Effector memory CD4-positive, alpha-beta T cell (primary cell): Measurements from ENCODE around the gene IRX3.

Source experiments
- DNase-seq, 3 donors: peaks; one replicate each; pipeline ENCODE4 v3.0.0-alpha.2; 2020
- H3K27ac ChIP-seq: 2 replicates; pipeline ENCODE4 v1.7.0; 2013; ENCODE audit warnings: mild to moderate bottlenecking, low read length, moderate library complexity; ENCODE audit not compliant: insufficient read depth, poor library complexity, severe bottlenecking
- H3K27me3 ChIP-seq: replicated peaks from 2 replicates; pipeline ENCODE4 v1.7.0; 2013; ENCODE audit warnings: mild to moderate bottlenecking, low read length; ENCODE audit not compliant: insufficient read depth, control insufficient read depth, poor library complexity, severe bottlenecking
- H3K36me3 ChIP-seq: 2 replicates; pipeline ENCODE4 v1.7.0; 2013; ENCODE audit warnings: mild to moderate bottlenecking, low read length, moderate library complexity; ENCODE audit not compliant: control insufficient read depth, insufficient read depth
- H3K4me1 ChIP-seq: 2 replicates; pipeline ENCODE4 v1.7.0; 2013; ENCODE audit warnings: low read length, mild to moderate bottlenecking; ENCODE audit not compliant: control insufficient read depth, insufficient read depth, poor library complexity, severe bottlenecking
- H3K4me3 ChIP-seq: 2 replicates; pipeline ENCODE4 v1.7.0; 2013; ENCODE audit warnings: low read length, low read depth, mild to moderate bottlenecking; ENCODE audit not compliant: insufficient read depth, poor library complexity, severe bottlenecking
- H3K9me3 ChIP-seq: 2 replicates; pipeline ENCODE4 v1.7.0; 2013; ENCODE audit warnings: mild to moderate bottlenecking, low read length, moderate library complexity; ENCODE audit not compliant: control insufficient read depth

Gene IRX3

DNA sequence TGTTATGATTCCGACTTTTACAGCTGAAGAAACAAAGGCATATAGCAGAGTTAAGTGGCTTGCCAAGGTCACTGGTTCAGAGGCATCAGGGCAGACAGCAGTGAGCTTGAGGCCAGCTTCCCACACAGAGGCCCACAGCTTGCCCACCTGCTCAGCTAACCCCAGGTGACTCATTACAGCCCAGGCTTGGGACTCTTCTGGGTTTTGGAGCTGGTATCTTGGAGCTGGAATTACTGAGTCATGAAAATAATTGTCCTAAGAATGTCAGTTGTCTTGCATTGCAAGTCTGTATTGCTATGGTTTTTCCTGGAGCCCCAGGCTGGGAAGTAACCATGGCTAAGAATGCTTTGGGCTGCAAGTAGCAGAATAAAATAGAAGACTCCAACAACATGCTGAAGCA is 32.4 kb upstream of the IRX3 start:
- no peaks in the 10 kb centered on the region for H3K27me3 ChIP-seq
- no peaks in the 10 kb centered on the region for H3K9me3 ChIP-seq
- DNase-seq: no peak
- H3K36me3 ChIP-seq: no peaks in the 10 kb centered on the region
- H3K4me1 ChIP-seq: no peaks in the 10 kb centered on the region
- no peak overlapping the region for H3K4me3 ChIP-seq
- H3K27ac ChIP-seq: no peak overlapping the region

DNA sequence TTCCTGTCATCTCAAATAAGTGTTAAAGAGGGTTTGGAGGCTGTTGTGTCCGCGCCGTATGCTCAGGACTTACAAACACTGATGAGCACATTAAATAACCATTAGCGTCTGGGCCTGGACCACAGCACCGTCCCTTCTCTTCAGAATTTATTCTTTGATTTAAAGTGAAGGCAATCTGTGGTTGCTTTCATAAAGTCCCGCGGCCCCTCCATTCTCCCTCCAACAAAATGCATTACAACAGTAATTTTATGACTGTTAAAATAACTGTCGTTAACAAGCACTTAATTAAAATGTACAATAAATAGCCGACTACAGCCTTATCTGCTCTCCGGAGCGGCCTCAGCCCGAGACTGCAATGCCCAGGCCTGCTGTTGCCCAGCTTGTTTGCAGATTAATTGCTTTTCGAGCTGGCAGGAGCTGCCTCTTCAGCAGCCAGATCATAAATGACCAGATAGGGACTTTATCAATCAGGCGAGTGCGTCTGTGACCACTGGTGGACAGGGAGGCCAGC is 30.6 kb upstream of the IRX3 start:
- DNase-seq: no peak
- Histone ChIP-seq H3K27me3 (no peaks in the 10 kb centered on the region), H3K36me3 (no peaks in the 10 kb centered on the region), H3K4me3 (no peak overlapping the region), H3K4me1 (no peaks in the 10 kb centered on the region), H3K27ac (no peak overlapping the region), H3K9me3 (no peaks in the 10 kb centered on the region)

DNA sequence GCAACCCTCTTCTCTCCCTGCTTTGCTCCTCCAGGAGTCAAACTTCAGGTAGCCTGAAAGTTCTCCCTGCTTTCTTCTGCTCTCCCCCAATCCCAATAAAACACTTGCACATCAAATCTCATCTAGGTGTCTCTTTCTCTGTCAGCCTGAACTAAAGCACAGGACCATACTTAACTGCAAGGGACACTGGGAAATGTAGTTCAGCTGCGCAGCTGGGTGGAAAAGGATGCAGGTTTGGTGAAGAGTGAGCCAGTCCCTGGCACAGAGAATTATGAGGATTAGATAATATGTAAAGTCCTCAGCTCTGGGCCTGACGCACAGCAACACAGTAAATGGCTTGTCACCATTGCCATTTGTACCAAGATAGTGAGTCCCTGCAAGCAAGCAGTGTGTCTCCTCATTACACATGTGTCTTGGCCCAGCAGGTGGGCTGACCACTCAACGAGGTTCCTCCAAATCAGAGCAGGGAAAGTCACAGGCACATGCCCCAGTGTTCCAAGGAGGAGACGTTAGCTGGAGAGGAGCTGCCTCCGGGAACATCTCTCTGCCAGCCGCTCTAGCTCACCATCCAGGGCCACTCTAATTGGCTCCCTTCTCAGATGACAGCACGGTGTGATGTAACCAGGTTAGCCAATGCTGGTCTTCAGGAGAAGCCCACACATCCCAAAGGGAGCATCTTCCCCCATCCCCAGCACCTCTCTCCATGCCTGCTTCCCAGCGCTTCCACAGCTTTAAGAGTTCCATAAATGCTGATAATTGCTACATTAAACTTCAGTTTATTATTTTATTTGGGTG is 29.7 kb upstream of the IRX3 start:
- no peaks in the 10 kb centered on the region for H3K9me3 ChIP-seq
- no peaks in the 10 kb centered on the region for H3K27me3 ChIP-seq
- no peak for DNase-seq
- H3K27ac ChIP-seq: no peak overlapping the region
- no peaks in the 10 kb centered on the region for H3K4me1 ChIP-seq
- no peaks in the 10 kb centered on the region for H3K36me3 ChIP-seq
- H3K4me3 ChIP-seq: no peak overlapping the region

DNA sequence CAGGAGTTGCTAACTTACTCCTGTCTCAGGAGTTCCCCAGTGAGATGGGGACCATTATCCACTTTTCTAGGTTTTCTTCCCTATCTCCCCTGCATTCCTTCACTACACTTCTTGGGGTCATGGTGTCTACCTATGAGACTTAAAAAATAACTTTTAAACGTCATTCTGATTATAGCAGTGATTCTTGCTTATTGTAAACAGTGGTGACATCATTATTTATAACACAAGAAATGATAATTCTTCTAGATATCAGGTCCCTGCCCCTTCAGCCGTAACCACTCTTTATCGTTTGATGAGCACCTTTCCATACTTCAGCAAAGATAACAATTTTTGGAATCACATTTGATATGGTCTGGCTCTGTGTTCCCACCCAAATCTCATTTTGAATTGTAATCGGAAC is 27.2 kb upstream of the IRX3 start:
- Histone ChIP-seq H3K9me3 (no peaks in the 10 kb centered on the region), H3K4me1 (no peaks in the 10 kb centered on the region), H3K36me3 (no peaks in the 10 kb centered on the region), H3K27ac (no peak overlapping the region), H3K4me3 (no peak overlapping the region), H3K27me3 (no peaks in the 10 kb centered on the region)
- no peak for DNase-seq

- no peaks in the 10 kb centered on the region for H3K36me3 ChIP-seq
- H3K9me3 ChIP-seq: no peaks in the 10 kb centered on the region
- no peak for DNase-seq
- H3K4me3 ChIP-seq: no peak overlapping the region
- H3K27me3 ChIP-seq: no peaks in the 10 kb centered on the region
- H3K4me1 ChIP-seq: no peaks in the 10 kb centered on the region
- no peak overlapping the region for H3K27ac ChIP-seq
Measured at GRCh38 chr16:54312502-54312991, 26.0 kb upstream of the IRX3 start.

GRCh38 chr16:54309341-54309740 is 22.8 kb upstream of the IRX3 start:
- no peak overlapping the region for H3K4me3 ChIP-seq
- no peak for DNase-seq
- H3K27me3 ChIP-seq: no peaks in the 10 kb centered on the region
- no peaks in the 10 kb centered on the region for H3K36me3 ChIP-seq
- H3K27ac ChIP-seq: no peak overlapping the region
- no peaks in the 10 kb centered on the region for H3K9me3 ChIP-seq
- H3K4me1 ChIP-seq: no peaks in the 10 kb centered on the region

GRCh38 chr16:54305080-54305479 is 18.5 kb upstream of the IRX3 start:
- Histone ChIP-seq H3K27me3 (no peaks in the 10 kb centered on the region), H3K27ac (no peak overlapping the region), H3K36me3 (no peaks in the 10 kb centered on the region), H3K4me1 (no peaks in the 10 kb centered on the region), H3K9me3 (no peaks in the 10 kb centered on the region), H3K4me3 (no peak overlapping the region)
- no peak for DNase-seq

GRCh38 chr16:54303613-54304012 is 17.0 kb upstream of the IRX3 start:
- Histone ChIP-seq H3K4me1 (no peaks in the 10 kb centered on the region), H3K9me3 (no peaks in the 10 kb centered on the region), H3K27me3 (no peaks in the 10 kb centered on the region), H3K27ac (no peak overlapping the region), H3K36me3 (no peaks in the 10 kb centered on the region), H3K4me3 (no peak overlapping the region)
- DNase-seq: no peak

DNA sequence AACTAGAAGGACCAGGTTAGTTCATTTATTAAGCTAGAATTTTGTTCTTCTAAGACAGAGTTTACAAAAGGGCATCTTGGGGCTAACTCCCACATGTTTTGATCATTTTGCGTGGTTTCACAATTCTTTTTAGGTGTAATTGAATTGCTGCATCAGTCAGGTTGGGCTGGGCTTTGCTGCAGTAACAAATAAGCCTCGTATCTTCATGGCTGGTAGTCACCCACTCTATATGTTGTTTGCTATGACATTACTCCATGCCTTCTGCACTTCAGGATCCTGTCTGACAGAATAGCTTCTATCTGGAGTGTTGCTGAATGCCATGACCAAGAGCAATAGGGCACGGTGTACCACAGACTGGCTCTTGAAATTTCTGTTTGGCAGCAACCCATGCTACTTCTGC is 10.6 kb upstream of the IRX3 start:
- no peaks in the 10 kb centered on the region for H3K36me3 ChIP-seq
- H3K9me3 ChIP-seq: no peaks in the 10 kb centered on the region
- H3K4me1 ChIP-seq: no peaks in the 10 kb centered on the region
- no peak overlapping the region for H3K4me3 ChIP-seq
- H3K27ac ChIP-seq: no peak overlapping the region
- no peaks in the 10 kb centered on the region for H3K27me3 ChIP-seq
- no peak for DNase-seq

GRCh38 chr16:54296543-54296942 is 10.0 kb upstream of the IRX3 start:
- Histone ChIP-seq H3K27me3 (no peaks in the 10 kb centered on the region), H3K36me3 (no peaks in the 10 kb centered on the region), H3K4me1 (no peaks in the 10 kb centered on the region), H3K9me3 (no peaks in the 10 kb centered on the region), H3K27ac (no peak overlapping the region), H3K4me3 (no peak overlapping the region)
- no peak for DNase-seq
